H7 (cell line): ENCODE results near the gene ACYP2. TPM values are rescaled to one million over a fixed set of nuclear protein-coding genes. Genes with fewer than 3 reads are reported as not detected.
"Not testable (repeated sequence)": the region's sequence is repeated elsewhere in the genome, so short reads cannot be mapped to it uniquely, and the experiment has no call there.

Experiments used
- DNase-seq: peaks from one replicate; pipeline ENCODE4 v3.0.0; 2012
- H3K27me3 ChIP-seq: 2 replicates; pipeline ENCODE4 v1.6.0; 2011; ENCODE audit warnings: mild to moderate bottlenecking, low read length; ENCODE audit not compliant: control insufficient read depth, insufficient read depth
- H3K36me3 ChIP-seq: replicated peaks from 2 replicates; pipeline ENCODE4 v1.5.1; 2011; ENCODE audit warnings: low read length; ENCODE audit not compliant: control insufficient read depth, insufficient read depth
- H3K4me3 ChIP-seq: 2 replicates; pipeline ENCODE4 v1.5.1; 2011; ENCODE audit warnings: low read depth, mild to moderate bottlenecking, control low read depth, low read length, moderate library complexity; ENCODE audit not compliant: insufficient read depth
- total RNA-seq: library from RNA; depleted of rRNA; stranded (reverse); fragments of >200 nt; shearing (Covaris generic); gene quantifications from 2 replicates; pipeline ENCODE4 v1.2.3, GENCODE V29; 2014

ACYP2 gene
- total RNA-seq, 1 experiment from 2014 or later: 5.2 TPM

GRCh38 chr2:54310961-54311360, 195.5 kb downstream of the ACYP2 start:
- no peaks in the 10 kb centered on the region for H3K36me3 ChIP-seq

DNA sequence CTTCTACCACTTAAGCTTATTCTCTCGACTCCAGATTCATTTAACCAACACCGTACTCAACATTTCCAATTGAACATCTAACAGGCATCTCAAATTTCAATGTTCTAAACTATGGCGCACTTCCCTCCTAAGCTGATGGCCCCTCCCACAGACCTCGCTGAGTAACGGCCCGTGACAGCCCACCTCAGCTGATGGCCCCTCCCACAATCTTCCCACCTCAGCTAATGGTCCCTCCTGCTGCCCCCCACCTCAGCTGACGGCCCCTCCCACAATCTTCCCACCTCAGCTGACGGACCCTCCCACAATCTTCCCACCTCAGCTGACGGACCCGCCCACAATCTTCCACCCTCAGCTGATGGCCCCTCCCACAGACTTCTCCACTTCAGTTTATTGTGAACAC, 197.7 kb downstream of the ACYP2 start:
- Histone ChIP-seq H3K27me3 (no peaks in the 10 kb centered on the region), H3K36me3 (no peaks in the 10 kb centered on the region), H3K4me3 (no peak overlapping the region)
- no peak for DNase-seq

More at GRCh38 chr2:54310961-54311360, 195.5 kb downstream of the ACYP2 start:
- no peak for DNase-seq
- Histone ChIP-seq H3K4me3 (no peak overlapping the region), H3K27me3 (no peaks in the 10 kb centered on the region)

- DNase-seq: no peak
- Histone ChIP-seq H3K27me3 (no peaks in the 10 kb centered on the region), H3K36me3 (no peaks in the 10 kb centered on the region), H3K4me3 (no peak overlapping the region)
Measured at GRCh38 chr2:54317973-54318372, 202.6 kb downstream of the ACYP2 start.

- Histone ChIP-seq H3K27me3 (no peaks in the 10 kb centered on the region), H3K4me3 (no peak overlapping the region), H3K36me3 (no peaks in the 10 kb centered on the region)
- no peak for DNase-seq
Measured at GRCh38 chr2:54318821-54319220, 203.4 kb downstream of the ACYP2 start.

DNA sequence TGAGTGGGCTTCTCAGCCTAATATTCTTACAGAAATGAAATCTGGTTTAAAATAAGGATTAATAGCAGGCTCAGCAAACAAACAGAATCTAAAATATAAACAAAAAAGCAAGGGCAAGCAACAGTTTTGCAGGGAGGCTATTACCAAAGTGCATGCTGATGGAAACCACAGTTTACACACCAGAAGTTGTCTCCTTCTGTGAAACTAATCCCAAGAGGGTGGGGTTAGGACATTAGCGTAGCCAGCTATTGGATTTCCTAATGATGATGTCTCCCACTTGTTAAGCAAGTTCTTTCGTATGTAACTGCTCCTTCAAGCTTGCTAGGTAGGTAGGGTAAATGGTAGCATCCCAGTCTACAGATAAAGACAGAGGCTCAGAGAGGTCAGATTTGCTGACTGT, 205.6 kb downstream of the ACYP2 start:
- Histone ChIP-seq H3K4me3 (no peak overlapping the region), H3K27me3 (no peaks in the 10 kb centered on the region), H3K36me3 (no peaks in the 10 kb centered on the region)
- no peak for DNase-seq

GRCh38 chr2:54324517-54324916, 209.1 kb downstream of the ACYP2 start:
- not testable (repeated sequence) for DNase-seq, H3K4me3 ChIP-seq, H3K36me3 ChIP-seq, H3K27me3 ChIP-seq

DNA sequence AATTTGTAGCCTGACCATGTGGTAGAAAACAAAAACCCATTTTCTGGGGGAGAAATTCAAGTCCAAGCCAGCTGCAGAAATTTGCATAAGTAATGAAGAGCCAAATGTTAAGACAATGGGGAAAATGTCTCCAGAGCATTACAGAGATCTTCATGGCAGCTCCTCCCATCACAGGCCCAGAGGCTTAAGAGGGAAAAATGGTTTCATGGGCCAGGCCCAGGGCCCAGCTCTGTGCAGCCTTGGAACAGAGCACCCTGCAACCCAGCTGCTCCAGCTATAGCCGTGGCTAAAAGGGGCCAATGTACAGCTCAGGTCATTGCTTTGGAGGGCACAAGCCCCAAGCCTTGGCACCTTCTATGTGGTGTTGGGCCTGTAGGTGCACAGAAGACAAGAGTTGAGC, 209.7 kb downstream of the ACYP2 start:
- DNase-seq: no peak

DNA sequence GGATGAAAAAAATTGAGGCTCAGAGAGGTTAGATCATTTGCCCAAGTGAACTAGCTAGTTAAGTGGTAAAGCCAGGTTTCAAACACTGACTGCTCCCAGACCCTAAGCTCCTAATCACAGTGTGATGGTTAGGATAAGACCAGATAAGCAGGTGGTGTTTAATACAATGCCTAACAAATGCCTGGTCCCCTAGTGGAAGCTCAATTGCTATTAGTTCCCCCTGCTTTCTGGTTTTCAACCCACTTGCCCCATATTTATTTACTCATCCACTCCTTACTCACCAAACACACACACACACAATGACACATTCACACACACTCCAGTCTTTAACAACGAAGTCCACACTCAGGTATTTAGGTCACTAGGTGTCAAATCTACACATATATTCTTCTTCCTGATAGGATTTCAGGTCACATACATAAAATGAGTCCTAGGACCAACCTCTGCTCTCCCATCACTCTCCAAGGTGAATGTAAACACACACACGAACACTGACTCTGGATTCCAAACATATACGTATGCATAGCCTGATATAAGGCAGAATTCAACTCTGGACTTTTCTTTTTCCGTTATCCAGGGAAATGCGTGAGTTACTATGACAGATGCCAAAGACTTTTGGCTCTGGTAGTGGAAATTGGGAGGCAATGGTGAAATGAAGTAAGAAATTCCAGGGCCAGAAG, 214.2 kb downstream of the ACYP2 start:
- Histone ChIP-seq H3K36me3 (no peaks in the 10 kb centered on the region), H3K27me3 (peaks cover 3% of the 10 kb centered on the region; the same call in 1 of the 2 replicates), H3K4me3 (peak overlapping the region; percentile 63)
- no peak for DNase-seq

More for the DNA sequence above, 209.7 kb downstream of the ACYP2 start:
- H3K36me3 ChIP-seq: no peaks in the 10 kb centered on the region
- no peak overlapping the region for H3K4me3 ChIP-seq
- peaks cover 3% of the 10 kb centered on the region; the same call in 1 of the 2 replicates for H3K27me3 ChIP-seq

GRCh38 chr2:54330162-54330925, 214.9 kb downstream of the ACYP2 start:
- DNase-seq: peak; percentile 95
- Histone ChIP-seq H3K36me3 (no peaks in the 10 kb centered on the region), H3K4me3 (peak overlapping the region; percentile 63), H3K27me3 (peaks cover 3% of the 10 kb centered on the region; the same call in 1 of the 2 replicates)

DNA sequence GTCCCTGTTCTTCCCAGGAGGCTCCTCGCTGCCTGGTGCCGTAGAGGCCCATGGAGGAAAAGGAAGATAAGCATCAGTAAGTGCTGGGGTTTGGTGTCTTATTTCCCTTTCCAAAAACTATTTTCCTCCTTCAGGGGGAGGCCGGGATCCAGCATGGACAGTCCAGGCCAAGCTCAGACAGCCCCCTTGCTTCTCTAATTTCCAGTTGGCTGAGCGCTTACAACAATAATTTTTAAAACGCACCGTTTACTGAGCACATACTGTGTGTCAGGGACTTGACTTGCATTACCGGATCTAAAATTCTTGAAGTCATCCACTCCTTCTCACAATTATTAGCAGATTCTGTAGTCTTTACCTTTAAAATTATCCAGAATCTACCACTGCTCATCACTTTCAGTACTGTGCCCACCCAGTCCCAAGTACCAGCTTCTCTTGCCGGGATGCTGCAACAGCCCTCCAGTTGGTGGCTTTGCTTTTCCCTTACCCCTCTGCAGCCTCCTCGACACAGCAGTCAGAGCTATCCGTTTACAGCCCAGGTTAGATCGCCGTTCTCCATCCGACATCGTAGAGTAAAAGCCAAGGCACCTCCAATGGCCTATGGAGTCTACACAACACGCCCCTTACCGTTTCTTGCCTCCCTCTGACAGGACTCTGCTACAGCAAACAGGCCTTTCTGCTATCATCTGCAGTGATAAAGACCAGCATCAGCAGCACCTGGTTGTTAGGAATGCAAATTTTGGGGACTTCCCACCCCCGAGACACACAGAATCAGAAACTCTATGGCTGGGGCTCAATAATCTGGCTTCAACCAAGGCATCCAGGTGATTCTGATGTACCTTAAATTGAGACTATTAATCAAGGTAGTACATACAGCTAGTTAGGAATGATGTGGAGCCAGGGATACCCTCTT, 215.8 kb downstream of the ACYP2 start:
- DNase-seq: peak; percentile 18
- Histone ChIP-seq H3K27me3 (peaks cover 3% of the 10 kb centered on the region; the same call in 1 of the 2 replicates), H3K36me3 (no peaks in the 10 kb centered on the region), H3K4me3 (peak overlapping the region; percentile 63)

- H3K27me3 ChIP-seq: peaks cover 3% of the 10 kb centered on the region; the same call in 1 of the 2 replicates
- no peak overlapping the region for H3K4me3 ChIP-seq
- H3K36me3 ChIP-seq: no peaks in the 10 kb centered on the region
- no peak for DNase-seq
Measured at GRCh38 chr2:54332386-54332785, 217.0 kb downstream of the ACYP2 start.

- no peaks in the 10 kb centered on the region; the same call in 1 of the 2 replicates for H3K27me3 ChIP-seq
- no peak overlapping the region for H3K4me3 ChIP-seq
- no peak for DNase-seq
- no peaks in the 10 kb centered on the region for H3K36me3 ChIP-seq
Measured at GRCh38 chr2:54336136-54336976, 220.9 kb downstream of the ACYP2 start.

GRCh38 chr2:54336977-54337255, 221.5 kb downstream of the ACYP2 start:
- DNase-seq: no peak
- H3K36me3 ChIP-seq: no peaks in the 10 kb centered on the region
- no peak overlapping the region for H3K4me3 ChIP-seq
- H3K27me3 ChIP-seq: no peaks in the 10 kb centered on the region

DNA sequence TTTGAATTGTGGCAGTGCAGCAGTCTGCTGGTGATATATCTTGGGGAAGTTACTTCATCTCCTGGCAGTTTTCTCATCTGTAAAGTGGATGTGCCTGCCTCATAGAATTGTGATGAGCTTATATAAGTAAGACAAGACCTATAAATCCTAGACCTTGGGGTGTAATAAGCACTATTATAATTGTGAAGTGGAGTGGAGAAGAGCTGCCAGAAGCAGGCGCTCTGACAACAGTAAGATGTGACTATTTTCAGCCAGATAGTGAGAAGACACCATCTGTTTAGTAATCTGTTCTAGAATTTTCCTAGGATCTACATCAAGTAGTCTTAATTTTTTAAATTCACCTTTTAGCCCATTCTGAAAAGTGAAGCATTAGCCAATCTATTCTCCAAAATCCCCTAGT, 226.2 kb downstream of the ACYP2 start:
- no peaks in the 10 kb centered on the region for H3K27me3 ChIP-seq
- no peak for DNase-seq
- H3K36me3 ChIP-seq: no peaks in the 10 kb centered on the region
- H3K4me3 ChIP-seq: no peak overlapping the region
